IMR-90 (cell line): ENCODE results near the gene RHBDD1. TPM values are rescaled to one million over a fixed set of nuclear protein-coding genes. Genes with fewer than 3 reads are reported as not detected.

Experiments
- ATAC-seq: fragments of 200-7000 bp; cut with Tn5 transposase; 2 replicates; pipeline ENCODE4 v1.9.1; 2020; ENCODE audit warnings: low read depth, mild to moderate bottlenecking, moderate library complexity
- BruUV-seq: library from RNA; stranded (reverse); fragments of 400-500 nt; replicated peaks from 2 replicates; lab custom pipeline; 2021; lab: Mats Ljungman, UMichigan
- CTCF ChIA-PET: fragments of 300-600 bp; formaldehyde crosslinking; extraction: SDS; loops from one replicate; lab custom pipeline; 2021; ENCODE audit warnings: antibody characterized with exemption; lab: Yijun Ruan, JAX
- POLR2A ChIA-PET: fragments of 300-600 bp; sonication (Branson Sonifier 250); formaldehyde crosslinking; loops from one replicate; lab custom pipeline; 2022; ENCODE audit warnings: antibody characterized with exemption; ENCODE audit not compliant: unreplicated experiment; lab: Charles Lee
- DNase-seq: peaks from one replicate; pipeline ENCODE4 v3.0.0; 2013
- H2AFZ ChIP-seq: replicated peaks from 2 replicates; pipeline ENCODE3; 2013; ENCODE audit warnings: low read length, mild to moderate bottlenecking; ENCODE audit not compliant: poor library complexity
- H2AK5ac ChIP-seq: 2 replicates; pipeline ENCODE4 v1.6.1; 2013; ENCODE audit warnings: low read depth, low read length, inconsistent platforms
- H2AK9ac ChIP-seq: replicated peaks from 2 replicates; pipeline ENCODE3; 2013; ENCODE audit warnings: mild to moderate bottlenecking, low read depth, low read length, moderate library complexity; ENCODE audit not compliant: poor library complexity
- H2BK120ac ChIP-seq: 2 replicates; pipeline ENCODE4 v1.6.1; 2013; ENCODE audit warnings: low read depth, low read length, inconsistent platforms
- H2BK15ac ChIP-seq: 3 replicates; pipeline ENCODE4 v1.6.1; 2013; ENCODE audit warnings: low read depth, low read length, inconsistent platforms
- H2BK20ac ChIP-seq: 2 replicates; pipeline ENCODE4 v1.6.1; 2013; ENCODE audit warnings: low read depth, mild to moderate bottlenecking, inconsistent platforms, low read length, moderate library complexity
- H2BK5ac ChIP-seq: 2 replicates; pipeline ENCODE4 v1.6.1; 2013; ENCODE audit warnings: mild to moderate bottlenecking, low read depth, low read length, inconsistent platforms; ENCODE audit not compliant: poor library complexity, severe bottlenecking
- H3K14ac ChIP-seq: replicated peaks from 2 replicates; pipeline ENCODE4 v1.6.1; 2013; ENCODE audit warnings: low read depth, low read length, inconsistent platforms
- H3K18ac ChIP-seq: 2 replicates; pipeline ENCODE4 v1.6.1; 2013; ENCODE audit warnings: low read depth, low read length, control low read depth
- H3K23ac ChIP-seq: 2 replicates; pipeline ENCODE4 v1.6.1; 2013; ENCODE audit warnings: low read depth, low read length, inconsistent platforms
- H3K27ac ChIP-seq: 2 replicates; pipeline ENCODE4 v1.5.1; 2013; ENCODE audit warnings: mild to moderate bottlenecking, control low read depth, low read length; ENCODE audit not compliant: insufficient read depth
- H3K27me3 ChIP-seq: 2 replicates; pipeline ENCODE4 v1.6.1; 2013; ENCODE audit warnings: low read length; ENCODE audit not compliant: control insufficient read depth, insufficient read depth
- H3K36me3 ChIP-seq: 2 replicates; pipeline ENCODE4 v1.6.1; 2013; ENCODE audit warnings: low read length, mixed read lengths; ENCODE audit not compliant: control insufficient read depth, insufficient read depth
- H3K4ac ChIP-seq: 2 replicates; pipeline ENCODE4 v1.6.1; 2013; ENCODE audit warnings: low read depth, low read length, inconsistent platforms
- H3K4me1 ChIP-seq: 2 replicates; pipeline ENCODE4 v1.6.1; 2013; ENCODE audit warnings: low read length, mixed read lengths; ENCODE audit not compliant: control insufficient read depth, insufficient read depth
- H3K4me2 ChIP-seq: 2 replicates; pipeline ENCODE4 v1.6.1; 2013; ENCODE audit warnings: low read depth, mild to moderate bottlenecking, control low read depth, low read length, moderate library complexity
- H3K4me3 ChIP-seq: 2 replicates; pipeline ENCODE4 v1.5.1; 2013; ENCODE audit warnings: low read depth, mild to moderate bottlenecking, control low read depth, low read length, moderate library complexity; ENCODE audit not compliant: insufficient read depth
- H3K56ac ChIP-seq: 2 replicates; pipeline ENCODE4 v1.6.1; 2013; ENCODE audit warnings: low read length, inconsistent platforms; ENCODE audit not compliant: insufficient read depth; ENCODE audit errors: extremely low read depth
- H3K79me1 ChIP-seq, 2 experiments: 2 replicates each; pipeline ENCODE4 v1.6.1; 2013; ENCODE audit warnings: low read length in 2 of 2, inconsistent platforms in 1 of 2, low read depth in 1 of 2
- H3K9ac ChIP-seq: 2 replicates; pipeline ENCODE4 v1.6.1; 2013; ENCODE audit warnings: low read depth, low read length, control low read depth
- H3K9me1 ChIP-seq: 2 replicates; pipeline ENCODE4 v1.6.1; 2013; ENCODE audit warnings: low read length, inconsistent platforms; ENCODE audit not compliant: insufficient read depth
- H3K9me3 ChIP-seq: 2 replicates; pipeline ENCODE4 v1.6.1; 2013; ENCODE audit warnings: low read length; ENCODE audit not compliant: control insufficient read depth, insufficient read depth
- H4K20me1 ChIP-seq: 2 replicates; pipeline ENCODE4 v1.6.1; 2013; ENCODE audit warnings: low read length, inconsistent platforms; ENCODE audit not compliant: insufficient read depth
- H4K5ac ChIP-seq: 2 replicates; pipeline ENCODE4 v1.6.1; 2013; ENCODE audit warnings: mild to moderate bottlenecking, low read depth, low read length, control low read depth
- H4K8ac ChIP-seq, 2 experiments: 2 replicates each; pipeline ENCODE4 v1.6.1; 2013; ENCODE audit warnings: low read depth in 2 of 2, low read length in 2 of 2, control low read depth in 1 of 2, inconsistent platforms in 1 of 2
- H4K91ac ChIP-seq: 2 replicates; pipeline ENCODE4 v1.6.1; 2013; ENCODE audit warnings: low read depth, low read length, inconsistent platforms; ENCODE audit not compliant: insufficient read depth
- CEBPB ChIP-seq: IDR thresholded peaks from 2 replicates; pipeline ENCODE4 v1.6.1; 2012; ENCODE audit warnings: low read depth, low read length, improper control_type of control experiment
- MXI1 ChIP-seq: IDR thresholded peaks from 2 replicates; pipeline ENCODE4 v1.6.1; 2012; ENCODE audit warnings: low read depth, mild to moderate bottlenecking, low read length, moderate library complexity, borderline replicate concordance
- POLR2A ChIP-seq: IDR thresholded peaks from 2 replicates; pipeline ENCODE4 v1.6.1; 2012; ENCODE audit warnings: mild to moderate bottlenecking, low read depth, low read length
- RCOR1 ChIP-seq: IDR thresholded peaks from 2 replicates; pipeline ENCODE4 v1.6.1; 2012; ENCODE audit warnings: mild to moderate bottlenecking, low read length, improper control_type of control experiment; ENCODE audit not compliant: insufficient replicate concordance
- RFX5 ChIP-seq: IDR thresholded peaks from 2 replicates; pipeline ENCODE4 v1.8.0; 2012; ENCODE audit warnings: low read depth, mild to moderate bottlenecking, low read length, moderate library complexity
- WGBS, 2 experiments: methylation state at CpG; one replicate each; pipeline versions ENCODE4 v1.1.5 to v1.1.7; 2013; ENCODE audit warnings: missing lambda C conversion rate in 2 of 2; ENCODE audit not compliant: insufficient read length in 1 of 2; ENCODE audit errors: extremely low coverage in 2 of 2; 5-methylcytosine and 5-hydroxymethylcytosine counted together
- dilution Hi-C: fragments of 300-500 bp; cut with HindIII; formaldehyde crosslinking; loops from one replicate; pipeline ENCODE4 v1.14.3; 2018; ENCODE audit warnings: low sequenced_read_pairs; ENCODE audit not compliant: unreplicated experiment
- in situ Hi-C: fragments of 300-500 bp; cut with MboI; formaldehyde crosslinking; loops from 3 replicates; pipeline ENCODE4 v1.14.3; 2019; ENCODE audit warnings: low sequenced_read_pairs, inconsistent platforms, mixed read lengths
- intact Hi-C: fragments of 100-400 bp; cut with micrococcal nuclease; formaldehyde crosslinking; loops from 2 replicates; pipeline ENCODE4 v1.10.0; 2022
- polyA plus RNA-seq, 3 experiments: library from polyadenylated mRNA; depleted of rRNA; stranded (reverse); fragments of >200 nt; gene quantifications; 2 replicates each; pipeline ENCODE4 v1.2.3, GENCODE V29; 2012; ENCODE audit warnings: low replicate concordance in 1 of 3
- total RNA-seq: library from RNA; depleted of rRNA; stranded (reverse); fragments of >200 nt; gene quantifications from 2 replicates; pipeline ENCODE4 v1.2.3, GENCODE V29; 2012
- TF ChIP-seq, protein P1 (sequence below): fragments of 150-350 bp; IDR thresholded peaks from 2 replicates; pipeline ENCODE4 v1.6.1; 2016; ENCODE audit warnings: low read depth, mild to moderate bottlenecking, low read length, moderate library complexity, borderline replicate concordance
- TF ChIP-seq, protein P2 (sequence below): fragments of 150-350 bp; IDR thresholded peaks from 2 replicates; pipeline ENCODE4 v1.6.1; 2017; ENCODE audit warnings: mild to moderate bottlenecking, antibody characterized with exemption, low read length, low read depth

The RHBDD1 gene
- total and polyA plus RNA-seq, 2 of the 4 experiments (the other 2 are of a cell fraction) = 9.7 to 14.0 TPM

DNA sequence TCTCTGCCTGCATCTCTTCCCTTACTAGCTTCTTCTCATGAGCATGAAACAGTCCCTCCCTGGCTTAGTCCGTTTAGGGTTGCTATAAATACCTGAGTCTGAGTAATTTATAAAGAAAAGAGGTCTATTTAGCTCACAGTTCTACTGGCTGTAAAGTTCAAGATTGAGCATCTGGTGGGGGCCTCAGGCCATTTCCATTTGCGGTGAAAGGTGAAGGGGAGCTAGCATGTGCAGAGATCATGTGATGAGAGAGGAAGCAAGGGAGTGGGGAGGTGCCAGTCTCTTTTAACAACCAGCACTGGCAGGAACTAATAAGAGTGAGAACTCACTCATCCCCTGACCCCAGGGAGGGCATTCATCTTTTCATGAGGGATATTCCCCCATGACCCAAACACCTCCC is 26.8 kb downstream of the RHBDD1 start:
- no peak overlapping the region for H2BK120ac ChIP-seq
- H2AK9ac ChIP-seq = no peak overlapping the region
- peaks cover 8 to 18% of the 10 kb centered on the region in 2 experiments; a peak in 3 of 4 replicates for H3K79me1 ChIP-seq
- H3K27me3 ChIP-seq = no peaks in the 10 kb centered on the region
- peaks cover 6% of the 10 kb centered on the region for H3K36me3 ChIP-seq
- ATAC-seq = no peak
- no peak overlapping the region for H3K4me3 ChIP-seq
- no peak overlapping the region for H2BK5ac ChIP-seq
- ChIA-PET CTCF (no interaction called here), POLR2A (interaction anchor here (0.6 kb wide), 1 partner anchor 10 kb away, joined by 3 read pairs; no protein-coding TSS in a partner anchor)
- no peak overlapping the region for H3K18ac ChIP-seq
- DNase-seq = no peak
- no peak overlapping the region for H2BK15ac ChIP-seq
- WGBS, 2 experiments = no CpG with 5 or more reads among the region's 2 CpGs
- H3K27ac ChIP-seq = no peak overlapping the region
- H4K8ac ChIP-seq = no peak overlapping the region
- intact Hi-C loops = no loop called here
- H3K9me1 ChIP-seq = peaks cover 8% of the 10 kb centered on the region; the same call in 1 of the 2 replicates
- in situ Hi-C loops = no loop called here
- H3K4me2 ChIP-seq = no peak overlapping the region
- H2AFZ ChIP-seq = no peak overlapping the region
- no peak overlapping the region for H3K56ac ChIP-seq
- dilution Hi-C loops = no loop called here
- no TSS peak for BruUV-seq
- no peak overlapping the region for H3K9ac ChIP-seq
- TF ChIP-seq, protein P1, sequence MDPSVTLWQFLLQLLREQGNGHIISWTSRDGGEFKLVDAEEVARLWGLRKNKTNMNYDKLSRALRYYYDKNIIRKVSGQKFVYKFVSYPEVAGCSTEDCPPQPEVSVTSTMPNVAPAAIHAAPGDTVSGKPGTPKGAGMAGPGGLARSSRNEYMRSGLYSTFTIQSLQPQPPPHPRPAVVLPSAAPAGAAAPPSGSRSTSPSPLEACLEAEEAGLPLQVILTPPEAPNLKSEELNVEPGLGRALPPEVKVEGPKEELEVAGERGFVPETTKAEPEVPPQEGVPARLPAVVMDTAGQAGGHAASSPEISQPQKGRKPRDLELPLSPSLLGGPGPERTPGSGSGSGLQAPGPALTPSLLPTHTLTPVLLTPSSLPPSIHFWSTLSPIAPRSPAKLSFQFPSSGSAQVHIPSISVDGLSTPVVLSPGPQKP = no peak
- TF ChIP-seq RCOR1 (no peak), POLR2A (no peak), MXI1 (no peak), CEBPB (no peak), RFX5 (no peak)
- TF ChIP-seq, protein P2, sequence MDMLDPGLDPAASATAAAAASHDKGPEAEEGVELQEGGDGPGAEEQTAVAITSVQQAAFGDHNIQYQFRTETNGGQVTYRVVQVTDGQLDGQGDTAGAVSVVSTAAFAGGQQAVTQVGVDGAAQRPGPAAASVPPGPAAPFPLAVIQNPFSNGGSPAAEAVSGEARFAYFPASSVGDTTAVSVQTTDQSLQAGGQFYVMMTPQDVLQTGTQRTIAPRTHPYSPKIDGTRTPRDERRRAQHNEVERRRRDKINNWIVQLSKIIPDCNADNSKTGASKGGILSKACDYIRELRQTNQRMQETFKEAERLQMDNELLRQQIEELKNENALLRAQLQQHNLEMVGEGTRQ = no peak
- no peaks in the 10 kb centered on the region for H3K9me3 ChIP-seq
- no peak overlapping the region for H4K91ac ChIP-seq
- no peak overlapping the region for H3K14ac ChIP-seq
- no peak overlapping the region for H2BK20ac ChIP-seq
- H3K4me1 ChIP-seq = no peaks in the 10 kb centered on the region
- no peak overlapping the region for H3K4ac ChIP-seq
- H4K5ac ChIP-seq = no peak overlapping the region
- H2AK5ac ChIP-seq = no peak overlapping the region
- no peak overlapping the region for H3K23ac ChIP-seq
- no peaks in the 10 kb centered on the region for H4K20me1 ChIP-seq
